HG02798 (cell line): ENCODE data around the gene CPVL.

Source experiments
- ATAC-seq: cut with Tn5 transposase; IDR thresholded peaks from one replicate; pipeline ENCODE4 v1.9.1; 2021; ENCODE audit warnings: mild to moderate bottlenecking; ENCODE audit not compliant: unreplicated experiment, poor library complexity

Gene CPVL

GRCh38 chr7:29013931-29014330 lies 132.4 kb downstream of the CPVL start:
- ATAC-seq: no peak

GRCh38 chr7:29013082-29013695 lies 133.1 kb downstream of the CPVL start:
- no peak for ATAC-seq

GRCh38 chr7:29009947-29010346 lies 136.4 kb downstream of the CPVL start:
- no peak for ATAC-seq

- no peak for ATAC-seq
These were observed 137.7 kb downstream of the CPVL start for GRCh38 chr7:29008590-29008989.

GRCh38 chr7:29007127-29007526 lies 139.2 kb downstream of the CPVL start:
- ATAC-seq: no peak

- ATAC-seq: no peak
These were observed 140.5 kb downstream of the CPVL start for GRCh38 chr7:29005829-29006228.

- ATAC-seq: no peak
These were observed 140.9 kb downstream of the CPVL start for GRCh38 chr7:29005406-29005805.

- no peak for ATAC-seq
These were observed 142.6 kb downstream of the CPVL start for GRCh38 chr7:29003703-29004102.

- no peak for ATAC-seq
These were observed 145.6 kb downstream of the CPVL start for GRCh38 chr7:29000717-29001076.

GRCh38 chr7:28999895-29000716 lies 146.2 kb downstream of the CPVL start:
- no peak for ATAC-seq

- ATAC-seq: no peak
These were observed 146.9 kb downstream of the CPVL start for GRCh38 chr7:28999427-28999826.

- no peak for ATAC-seq
These were observed 148.2 kb downstream of the CPVL start for GRCh38 chr7:28998105-28998504.

- ATAC-seq: no peak
These were observed 149.5 kb downstream of the CPVL start for GRCh38 chr7:28996836-28997235.

- no peak for ATAC-seq
These were observed 153.0 kb downstream of the CPVL start for GRCh38 chr7:28993371-28993770.

- ATAC-seq: no peak
These were observed 153.5 kb downstream of the CPVL start for GRCh38 chr7:28992798-28993197.

GRCh38 chr7:28990200-28990960 lies 156.0 kb downstream of the CPVL start:
- ATAC-seq: no peak

- no peak for ATAC-seq
These were observed 156.9 kb downstream of the CPVL start for GRCh38 chr7:28989211-28989980.

- ATAC-seq: no peak
These were observed 157.5 kb downstream of the CPVL start for GRCh38 chr7:28988810-28989209.

GRCh38 chr7:28988091-28988490 lies 158.2 kb downstream of the CPVL start:
- no peak for ATAC-seq

- ATAC-seq: no peak
These were observed 159.6 kb downstream of the CPVL start for GRCh38 chr7:28986765-28987110.
